DND-41 (cell line): Measurements from ENCODE around the gene LAIR1.

Experiments used
- ATAC-seq: fragments of 200-7000 bp; cut with Tn5 transposase; 3 replicates; pipeline ENCODE4 v1.9.1; 2021; ENCODE audit warnings: low read depth; ENCODE audit not compliant: insufficient read depth
- DNase-seq: peaks from one replicate; pipeline ENCODE4 v3.0.0-alpha.2; 2020
- H2AFZ ChIP-seq: 2 replicates; pipeline ENCODE4 v1.6.0; 2012; ENCODE audit warnings: low read depth, low read length
- H3K27ac ChIP-seq: 2 replicates; pipeline ENCODE4 v1.5.1; 2012; ENCODE audit warnings: low read length, inconsistent platforms
- H3K27me3 ChIP-seq: fragments of 200-600 bp; sonication (generic); 2 replicates; pipeline ENCODE4 v1.6.0; 2012; ENCODE audit warnings: low read length, mild to moderate bottlenecking, inconsistent platforms; ENCODE audit not compliant: insufficient read depth, poor library complexity
- H3K36me3 ChIP-seq: 2 replicates; pipeline ENCODE4 v1.5.1; 2012; ENCODE audit warnings: low read length, inconsistent platforms; ENCODE audit not compliant: insufficient read depth
- H3K4me1 ChIP-seq: 2 replicates; pipeline ENCODE4 v1.5.1; 2012; ENCODE audit warnings: mild to moderate bottlenecking, low read length; ENCODE audit not compliant: insufficient read depth
- H3K4me2 ChIP-seq: 2 replicates; pipeline ENCODE4 v1.6.0; 2012; ENCODE audit warnings: mild to moderate bottlenecking, moderate library complexity, low read length, inconsistent platforms; ENCODE audit not compliant: insufficient read depth
- H3K4me3 ChIP-seq, 2 experiments: fragments of 200-600 bp in 1 of 2; shearing (Covaris generic) in 1 of 2; 2 replicates each; pipeline ENCODE4 v1.5.1; 2012 to 2016; ENCODE audit warnings: inconsistent platforms in 2 of 2, low read length in 2 of 2, mild to moderate bottlenecking in 2 of 2, low read depth in 1 of 2, moderate library complexity in 1 of 2
- H3K79me2 ChIP-seq: 2 replicates; pipeline ENCODE4 v1.6.0; 2012; ENCODE audit warnings: low read length, inconsistent platforms; ENCODE audit not compliant: insufficient read depth
- H3K9ac ChIP-seq: 2 replicates; pipeline ENCODE4 v1.6.0; 2012; ENCODE audit warnings: low read depth, mild to moderate bottlenecking, inconsistent platforms, low read length, moderate library complexity
- H3K9me3 ChIP-seq: 2 replicates; pipeline ENCODE4 v1.5.1; 2012; ENCODE audit warnings: low read length, moderate library complexity, mild to moderate bottlenecking, inconsistent platforms; ENCODE audit not compliant: insufficient read depth, severe bottlenecking
- H4K20me1 ChIP-seq: 2 replicates; pipeline ENCODE4 v1.6.0; 2012; ENCODE audit warnings: low read length; ENCODE audit not compliant: insufficient read depth
- CTCF ChIP-seq: IDR thresholded peaks from 2 replicates; pipeline ENCODE4 v1.5.1; 2012; ENCODE audit warnings: borderline replicate concordance, low read length, moderate library complexity, mild to moderate bottlenecking; ENCODE audit not compliant: poor library complexity, severe bottlenecking; ENCODE audit errors: extremely low read depth
- EZH2 ChIP-seq: IDR thresholded peaks from 3 replicates; pipeline ENCODE4 v1.6.1; 2012; ENCODE audit warnings: borderline replicate concordance, low read depth, mild to moderate bottlenecking, moderate library complexity, low read length, inconsistent platforms; ENCODE audit not compliant: severe bottlenecking

LAIR1 gene

GRCh38 chr19:54333586-54334298, 31.0 kb downstream of the LAIR1 start:
- no peaks in the 10 kb centered on the region for H4K20me1 ChIP-seq
- no peaks in the 10 kb centered on the region for H3K79me2 ChIP-seq
- no peak overlapping the region for H3K4me2 ChIP-seq

GRCh38 chr19:54332149-54332548, 32.6 kb downstream of the LAIR1 start:
- no peak overlapping the region for H3K9ac ChIP-seq
- DNase-seq = no peak
- no peak overlapping the region for H3K4me2 ChIP-seq
- no peak overlapping the region for H2AFZ ChIP-seq
- no peak for TF ChIP-seq EZH2
- no peak for TF ChIP-seq CTCF
- H3K9me3 ChIP-seq = no peaks in the 10 kb centered on the region
- H3K27ac ChIP-seq = no peak overlapping the region
- H3K4me3 ChIP-seq = no peak overlapping the region
- H3K4me1 ChIP-seq = no peaks in the 10 kb centered on the region
- H3K79me2 ChIP-seq = no peaks in the 10 kb centered on the region
- no peaks in the 10 kb centered on the region for H4K20me1 ChIP-seq
- ATAC-seq = no peak
- peaks cover 7% of the 10 kb centered on the region for H3K27me3 ChIP-seq
- no peaks in the 10 kb centered on the region for H3K36me3 ChIP-seq

More at GRCh38 chr19:54333586-54334298, 31.0 kb downstream of the LAIR1 start:
- TF ChIP-seq CTCF (no peak), EZH2 (no peak)
- Histone ChIP-seq H3K9ac (no peak overlapping the region), H3K9me3 (no peaks in the 10 kb centered on the region), H3K36me3 (no peaks in the 10 kb centered on the region), H2AFZ (no peak overlapping the region), H3K27me3 (peaks cover 7% of the 10 kb centered on the region), H3K4me3 (no peak overlapping the region), H3K27ac (no peak overlapping the region), H3K4me1 (no peaks in the 10 kb centered on the region)
- no peak for ATAC-seq
- DNase-seq = no peak

GRCh38 chr19:54331626-54332025, 33.1 kb downstream of the LAIR1 start:
- peaks cover 7% of the 10 kb centered on the region for H3K27me3 ChIP-seq
- no peak overlapping the region for H3K27ac ChIP-seq
- no peaks in the 10 kb centered on the region for H3K79me2 ChIP-seq
- H4K20me1 ChIP-seq = no peaks in the 10 kb centered on the region
- TF ChIP-seq CTCF = no peak
- TF ChIP-seq EZH2 = no peak
- no peak for DNase-seq
- no peak overlapping the region for H3K9ac ChIP-seq
- no peaks in the 10 kb centered on the region for H3K36me3 ChIP-seq
- H2AFZ ChIP-seq = no peak overlapping the region
- no peak overlapping the region for H3K4me3 ChIP-seq
- no peaks in the 10 kb centered on the region for H3K9me3 ChIP-seq
- no peak overlapping the region for H3K4me2 ChIP-seq
- no peaks in the 10 kb centered on the region for H3K4me1 ChIP-seq
- no peak for ATAC-seq
